COLO668 (cell line): ENCODE measurements around the gene UBR3.
"Not testable (repeated sequence)": the region's sequence is repeated elsewhere in the genome, so short reads cannot be mapped to it uniquely, and the experiment has no call there.

Experiments used
- DNase-seq: peaks from one replicate; lab custom pipeline; 2025; ENCODE audit not compliant: unreplicated experiment; lab: John Stamatoyannopoulos, UW

UBR3 gene

DNA sequence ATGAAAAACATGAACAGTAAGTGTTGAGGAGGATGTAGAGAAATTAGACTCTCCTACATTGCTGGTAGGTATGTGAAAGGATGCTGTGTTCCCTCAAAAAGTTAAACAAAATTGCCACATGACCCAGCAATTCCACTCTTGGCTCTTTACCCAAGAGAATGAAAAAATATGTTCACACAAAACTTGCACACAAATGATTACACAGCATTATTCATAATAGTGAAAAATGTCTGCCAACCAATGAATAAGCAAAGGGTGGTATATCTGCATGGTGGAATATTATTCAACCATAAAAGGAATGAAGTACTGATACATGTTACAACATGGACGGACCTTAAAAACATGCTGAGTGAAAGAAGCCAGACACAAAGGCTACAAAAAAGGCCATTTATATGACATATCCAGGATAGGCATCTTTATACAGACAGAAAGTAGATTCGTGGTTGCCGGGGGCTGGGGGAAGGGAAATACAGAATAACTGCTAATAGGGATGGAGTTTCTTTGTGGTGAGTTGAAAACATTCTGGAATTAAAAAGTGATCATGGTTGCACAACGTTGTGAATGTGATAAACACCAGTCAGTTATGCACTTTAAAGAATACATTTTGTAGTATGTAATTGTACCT lies 265.3 kb downstream of the UBR3 start:
- DNase-seq: no peak

DNA sequence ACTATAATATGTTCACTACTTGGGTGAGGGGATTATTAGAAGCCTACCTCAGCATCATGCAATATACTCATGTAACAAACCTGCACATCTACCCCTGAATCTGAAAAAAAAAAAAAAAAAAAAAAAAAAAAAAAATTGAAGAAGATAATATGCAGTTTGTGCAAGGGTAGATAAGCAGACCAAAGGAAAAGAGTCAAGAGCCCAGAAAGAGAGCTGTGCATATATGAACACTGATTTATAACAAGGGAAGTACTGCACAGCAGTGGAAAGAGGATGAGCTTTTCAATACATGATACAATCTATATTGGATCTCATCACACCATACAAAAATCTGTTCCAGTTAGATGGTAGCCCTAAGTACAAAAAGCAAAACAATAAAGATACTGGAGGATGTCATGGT lies 268.1 kb downstream of the UBR3 start:
- DNase-seq: no peak

DNA sequence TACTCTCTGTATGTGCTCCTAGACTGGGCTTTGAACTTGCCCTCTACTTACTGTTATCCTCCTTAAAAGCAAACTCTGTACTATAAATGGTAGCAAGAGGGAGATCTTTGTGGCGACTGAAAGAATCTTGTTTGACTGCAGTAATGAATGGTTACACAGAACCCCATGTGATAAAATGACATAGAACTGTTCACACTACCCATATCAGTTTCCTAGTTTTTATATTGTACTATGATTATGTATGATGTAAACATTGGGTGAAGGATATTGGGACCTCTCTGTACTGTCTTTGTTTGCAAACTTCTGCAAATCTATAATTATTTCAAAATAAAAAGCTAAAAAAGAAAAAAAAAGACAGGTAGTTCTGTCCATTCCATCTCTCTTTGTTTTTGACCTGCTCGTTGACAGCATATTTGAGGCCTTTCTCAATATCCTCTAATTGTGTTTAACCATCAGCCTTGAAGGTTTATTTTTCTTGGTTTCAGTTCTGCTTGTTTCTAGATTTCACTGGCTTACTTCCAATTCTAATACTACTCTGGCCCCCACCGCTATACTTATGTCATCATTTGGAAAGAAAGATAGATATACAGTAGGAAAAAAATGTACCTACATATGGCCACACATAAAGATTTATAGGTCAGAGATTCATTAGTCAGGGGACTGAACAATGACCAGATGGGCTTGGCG lies 271.5 kb downstream of the UBR3 start:
- DNase-seq: no peak

- DNase-seq: no peak
These were observed 274.5 kb downstream of the UBR3 start for GRCh38 chr2:170101789-170102188.

DNA sequence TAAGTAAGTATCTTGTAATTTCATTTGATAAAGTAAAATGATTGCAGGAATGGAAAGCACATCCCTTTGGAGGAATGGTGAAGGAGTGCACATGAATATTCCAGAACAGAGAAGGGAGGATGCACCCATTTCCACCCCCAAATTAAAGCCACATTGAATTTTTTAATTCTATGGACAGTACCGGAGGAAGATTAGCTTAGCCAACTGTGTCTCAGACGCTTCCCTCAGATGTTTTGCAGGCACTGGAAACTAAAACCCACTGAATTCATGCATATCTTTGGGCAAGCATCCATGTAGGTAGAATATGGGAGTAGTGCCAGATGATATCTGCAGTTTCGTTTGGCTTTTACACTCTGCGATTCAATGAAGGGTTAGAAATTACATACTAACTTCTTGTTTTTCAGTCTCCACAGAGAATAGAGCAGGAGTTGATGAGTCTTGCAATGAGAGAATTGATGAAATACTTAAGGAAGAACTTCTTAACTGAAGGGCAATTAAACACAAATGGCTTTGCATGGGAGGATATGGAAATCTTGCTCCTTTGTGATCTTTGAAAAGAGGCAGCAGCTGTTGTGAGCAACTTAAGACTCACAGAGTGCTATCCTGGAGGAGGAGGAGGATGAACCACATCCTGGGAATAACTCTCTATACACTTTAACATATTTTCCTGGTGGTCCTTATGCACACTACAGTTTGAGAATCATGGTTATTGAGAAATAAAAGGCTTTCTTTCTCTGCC lies 279.0 kb downstream of the UBR3 start:
- DNase-seq: no peak

- peak; percentile 84 for DNase-seq
These were observed 286.1 kb downstream of the UBR3 start for GRCh38 chr2:170113168-170113894.

GRCh38 chr2:170115501-170116229 lies 288.4 kb downstream of the UBR3 start:
- no peak for DNase-seq

DNA sequence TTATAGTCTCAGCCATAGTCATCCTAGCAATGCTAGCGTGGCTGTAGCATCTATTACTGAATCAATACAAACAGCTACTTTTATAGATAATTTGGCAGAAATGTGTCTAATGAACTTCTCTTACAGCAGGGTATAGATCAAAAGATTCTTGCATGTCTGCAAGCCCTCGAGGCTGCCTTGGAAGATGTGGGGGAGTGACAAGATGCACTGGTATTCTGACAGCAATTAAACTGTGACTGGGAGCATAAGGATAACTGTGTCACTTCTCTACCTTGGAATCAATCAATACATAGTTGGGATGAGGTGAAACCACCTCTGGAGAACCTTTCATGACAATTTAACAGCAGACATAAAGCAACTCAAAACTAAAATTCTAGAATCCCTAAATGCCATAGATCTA lies 291.4 kb downstream of the UBR3 start:
- no peak for DNase-seq

GRCh38 chr2:170119326-170119725 lies 292.1 kb downstream of the UBR3 start:
- not testable (repeated sequence) for DNase-seq

DNA sequence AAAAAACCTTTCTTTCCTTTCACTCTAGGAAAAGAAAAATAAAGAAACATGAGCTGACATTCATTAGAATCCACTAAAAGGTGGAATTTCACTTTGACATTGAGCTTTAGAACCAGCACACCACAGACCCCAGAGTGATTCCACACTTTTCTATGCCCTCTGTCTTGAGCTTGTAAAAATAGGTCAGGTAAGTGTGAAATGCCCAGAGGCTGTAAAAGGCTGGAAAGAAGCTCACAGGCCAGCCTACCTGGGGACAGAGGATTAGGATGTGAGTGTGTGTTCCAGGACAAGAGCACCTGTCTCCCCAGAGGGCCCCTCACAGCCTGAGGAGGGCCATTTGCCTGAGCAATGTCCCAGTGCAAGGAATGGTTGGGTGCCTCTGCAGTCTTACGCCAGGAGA lies 294.4 kb downstream of the UBR3 start:
- no peak for DNase-seq

DNA sequence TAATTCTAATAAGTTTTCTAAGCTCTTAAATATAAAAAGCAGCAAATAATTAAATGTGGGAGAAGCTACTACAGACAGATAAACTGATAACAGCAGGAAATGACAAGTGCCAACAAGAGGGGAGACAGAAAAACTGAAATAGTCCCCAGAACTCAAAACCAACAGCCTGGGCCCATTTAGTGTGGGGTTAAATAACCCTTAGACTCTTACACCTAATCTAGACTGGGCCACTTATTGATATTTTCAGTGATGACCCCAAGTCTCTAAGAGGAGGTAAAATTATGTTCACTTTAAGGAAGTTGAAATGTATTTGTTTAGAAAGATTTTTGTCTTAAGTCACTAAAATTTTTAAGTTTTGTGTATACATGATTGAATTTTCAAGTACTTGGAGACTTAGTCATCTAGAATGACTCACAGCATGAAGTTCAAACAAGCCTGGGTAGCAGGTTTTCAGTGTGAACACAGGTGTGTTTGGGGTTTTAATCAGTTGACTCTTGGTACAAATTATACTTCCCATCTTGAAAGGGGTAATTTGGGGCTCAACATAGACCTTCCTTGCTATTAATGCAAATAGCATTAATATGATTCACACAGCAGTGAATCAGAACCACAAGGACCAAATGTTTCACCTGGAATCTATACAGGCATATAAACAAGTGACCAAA lies 295.8 kb downstream of the UBR3 start:
- DNase-seq: no peak

GRCh38 chr2:170123593-170123992 lies 296.3 kb downstream of the UBR3 start:
- DNase-seq: no peak

DNA sequence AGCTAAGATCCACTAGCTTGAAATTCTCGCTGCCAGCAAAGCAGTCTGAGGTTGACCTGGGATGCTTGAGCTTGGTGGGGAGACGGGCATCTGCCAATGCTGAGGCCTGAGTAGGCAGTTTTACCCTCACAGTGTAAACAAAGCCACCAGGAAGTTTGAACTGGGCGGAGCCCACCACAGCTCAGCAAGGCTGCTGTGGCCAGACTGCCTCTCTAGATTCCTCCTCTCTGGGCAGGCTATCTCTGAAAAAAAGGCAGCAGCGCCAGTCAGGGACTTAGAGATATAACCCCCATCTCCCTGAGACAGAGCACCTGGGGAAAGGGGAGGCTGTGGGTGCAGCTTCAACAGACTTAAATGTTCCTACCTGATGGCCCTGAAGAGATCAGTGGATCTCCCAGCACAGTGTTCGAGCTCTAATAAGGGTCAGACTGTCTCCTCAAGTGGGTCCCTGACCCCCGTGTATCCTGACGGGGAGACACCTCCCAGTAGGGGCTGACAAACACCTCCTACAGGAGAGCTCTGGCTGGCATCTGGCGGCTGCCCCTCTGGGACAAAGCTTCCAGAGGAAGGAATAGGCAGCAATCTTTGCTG lies 299.0 kb downstream of the UBR3 start:
- DNase-seq: peak; percentile 23
